ENCODE results near the gene NCKAP5. TPM values are rescaled to one million over a fixed set of nuclear protein-coding genes. Genes with fewer than 3 reads are reported as not detected.

Gene NCKAP5
- total and polyA plus RNA-seq, 4 donors, result 2.3 to 20.2 (median 8.1) TPM

DNA sequence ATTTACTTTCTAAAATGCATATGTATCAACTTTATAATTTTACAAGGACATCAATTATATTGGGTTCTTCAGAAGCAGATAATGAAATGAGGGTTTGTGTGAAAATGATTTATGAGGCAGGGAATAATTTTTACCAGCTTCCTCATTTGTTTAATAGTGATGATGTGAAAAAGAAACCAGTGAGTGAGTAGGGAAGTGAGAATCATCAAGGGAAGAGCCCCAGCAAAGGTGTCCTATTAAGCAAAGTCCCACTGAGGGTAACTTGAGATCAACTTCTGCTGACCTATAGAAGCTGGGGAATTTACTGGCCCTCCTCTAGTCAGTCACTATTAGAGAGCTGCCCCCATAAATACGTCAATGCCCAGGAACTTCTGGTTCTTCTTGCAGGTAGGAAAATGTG lies 631.5 kb downstream of the NCKAP5 start:
- WGBS, 2 donors, result 81% methylated on average over 1 of the region's 1 CpG
- no peaks in the 10 kb centered on the region for H3K9me3 ChIP-seq (ENCODE audit: control insufficient read depth in 4 of 4, insufficient read depth in 3 of 4, low read length in 3 of 4)
- ATAC-seq (ENCODE audit: insufficient read depth, low FRiP score) (no peak), DNase-seq (no peak)
- no peak overlapping the region for H3K27ac ChIP-seq (ENCODE audit: low read depth in 1 of 2, low read length in 1 of 2)
- H3K27me3 ChIP-seq (ENCODE audit: control insufficient read depth in 3 of 3, insufficient read depth in 3 of 3, low read length in 2 of 3), result no peaks in the 10 kb centered on the region
- no peak overlapping the region for H3K9ac ChIP-seq (ENCODE audit: insufficient read depth in 1 of 2, low read length in 2 of 2)
- TF ChIP-seq, protein P1, sequence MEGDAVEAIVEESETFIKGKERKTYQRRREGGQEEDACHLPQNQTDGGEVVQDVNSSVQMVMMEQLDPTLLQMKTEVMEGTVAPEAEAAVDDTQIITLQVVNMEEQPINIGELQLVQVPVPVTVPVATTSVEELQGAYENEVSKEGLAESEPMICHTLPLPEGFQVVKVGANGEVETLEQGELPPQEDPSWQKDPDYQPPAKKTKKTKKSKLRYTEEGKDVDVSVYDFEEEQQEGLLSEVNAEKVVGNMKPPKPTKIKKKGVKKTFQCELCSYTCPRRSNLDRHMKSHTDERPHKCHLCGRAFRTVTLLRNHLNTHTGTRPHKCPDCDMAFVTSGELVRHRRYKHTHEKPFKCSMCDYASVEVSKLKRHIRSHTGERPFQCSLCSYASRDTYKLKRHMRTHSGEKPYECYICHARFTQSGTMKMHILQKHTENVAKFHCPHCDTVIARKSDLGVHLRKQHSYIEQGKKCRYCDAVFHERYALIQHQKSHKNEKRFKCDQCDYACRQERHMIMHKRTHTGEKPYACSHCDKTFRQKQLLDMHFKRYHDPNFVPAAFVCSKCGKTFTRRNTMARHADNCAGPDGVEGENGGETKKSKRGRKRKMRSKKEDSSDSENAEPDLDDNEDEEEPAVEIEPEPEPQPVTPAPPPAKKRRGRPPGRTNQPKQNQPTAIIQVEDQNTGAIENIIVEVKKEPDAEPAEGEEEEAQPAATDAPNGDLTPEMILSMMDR (IDR thresholded peaks at IDR 0.05; ENCODE audit: control extremely low read depth, extremely low read depth), result no peak
- H3K4me1 ChIP-seq (ENCODE audit: control insufficient read depth in 5 of 5, insufficient read depth in 5 of 5, low read length in 5 of 5), result peaks cover 0 to 4% (median 2%) of the 10 kb centered on the region in 5 donors
- no peaks in the 10 kb centered on the region for H3K36me3 ChIP-seq (ENCODE audit: control insufficient read depth in 4 of 4, insufficient read depth in 4 of 4, low read length in 4 of 4)
- H3K4me3 ChIP-seq, result no peak overlapping the region

DNA sequence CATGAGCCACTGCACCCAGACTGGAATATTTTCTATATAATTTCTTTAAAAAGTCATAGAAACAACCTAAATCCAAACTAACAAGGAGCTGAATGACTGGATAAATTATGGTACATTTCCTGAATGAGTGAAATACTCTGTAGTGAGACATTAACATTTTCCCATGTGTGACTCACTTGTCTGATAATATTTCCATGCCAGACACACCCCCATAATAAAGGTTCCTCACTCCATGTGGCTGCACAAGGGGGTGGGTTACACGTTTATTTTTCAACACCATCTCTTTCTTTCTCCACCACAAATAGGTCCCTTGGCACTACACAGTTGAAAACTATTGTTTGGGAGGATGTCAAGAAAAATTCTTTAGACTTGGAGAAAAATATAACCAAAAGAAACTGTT lies 632.0 kb downstream of the NCKAP5 start:
- H3K4me3 ChIP-seq, result no peak overlapping the region
- TF ChIP-seq, protein P1 (IDR thresholded peaks at IDR 0.05; ENCODE audit: control extremely low read depth, extremely low read depth), result no peak
- no peaks in the 10 kb centered on the region for H3K27me3 ChIP-seq (ENCODE audit: control insufficient read depth in 3 of 3, insufficient read depth in 3 of 3, low read length in 2 of 3)
- no peaks in the 10 kb centered on the region for H3K36me3 ChIP-seq (ENCODE audit: control insufficient read depth in 4 of 4, insufficient read depth in 4 of 4, low read length in 4 of 4)
- peaks cover 0 to 4% (median 2%) of the 10 kb centered on the region in 5 donors for H3K4me1 ChIP-seq (ENCODE audit: control insufficient read depth in 5 of 5, insufficient read depth in 5 of 5, low read length in 5 of 5)
- no peak for DNase-seq
- H3K27ac ChIP-seq (ENCODE audit: low read depth in 1 of 2, low read length in 1 of 2), result no peak overlapping the region
- no peak overlapping the region for H3K9ac ChIP-seq (ENCODE audit: insufficient read depth in 1 of 2, low read length in 2 of 2)
- ATAC-seq (ENCODE audit: insufficient read depth, low FRiP score), result no peak
- WGBS, 2 donors, result 45 to 65% methylated on average over 1 of the region's 1 CpG
- H3K9me3 ChIP-seq (ENCODE audit: control insufficient read depth in 4 of 4, insufficient read depth in 3 of 4, low read length in 3 of 4), result no peaks in the 10 kb centered on the region

- no peak overlapping the region for H3K9ac ChIP-seq (ENCODE audit: insufficient read depth in 1 of 2, low read length in 2 of 2)
- DNase-seq, result peak in 2 of 3 donors; percentile 33 to 62
- TF ChIP-seq, protein P1 (IDR thresholded peaks at IDR 0.05; ENCODE audit: control extremely low read depth, extremely low read depth), result no peak
- H3K4me1 ChIP-seq (ENCODE audit: control insufficient read depth in 5 of 5, insufficient read depth in 5 of 5, low read length in 5 of 5), result peaks cover 0 to 3% (median 0%) of the 10 kb centered on the region in 5 donors
- H3K27ac ChIP-seq (ENCODE audit: low read depth in 1 of 2, low read length in 1 of 2), result no peak overlapping the region
- no peak for ATAC-seq (ENCODE audit: insufficient read depth, low FRiP score)
- no peak overlapping the region for H3K4me3 ChIP-seq
- peaks cover 0 to 4% (median 0%) of the 10 kb centered on the region in 4 donors for H3K36me3 ChIP-seq (ENCODE audit: control insufficient read depth in 4 of 4, insufficient read depth in 4 of 4, low read length in 4 of 4)
- no peaks in the 10 kb centered on the region for H3K9me3 ChIP-seq (ENCODE audit: control insufficient read depth in 4 of 4, insufficient read depth in 3 of 4, low read length in 3 of 4)
- WGBS, 2 donors, result 79 to 84% methylated on average over 6 of the region's 6 CpGs
- no peaks in the 10 kb centered on the region for H3K27me3 ChIP-seq (ENCODE audit: control insufficient read depth in 3 of 3, insufficient read depth in 3 of 3, low read length in 2 of 3)
Measured at GRCh38 chr2:132929786-132930185, 638.5 kb downstream of the NCKAP5 start.

DNA sequence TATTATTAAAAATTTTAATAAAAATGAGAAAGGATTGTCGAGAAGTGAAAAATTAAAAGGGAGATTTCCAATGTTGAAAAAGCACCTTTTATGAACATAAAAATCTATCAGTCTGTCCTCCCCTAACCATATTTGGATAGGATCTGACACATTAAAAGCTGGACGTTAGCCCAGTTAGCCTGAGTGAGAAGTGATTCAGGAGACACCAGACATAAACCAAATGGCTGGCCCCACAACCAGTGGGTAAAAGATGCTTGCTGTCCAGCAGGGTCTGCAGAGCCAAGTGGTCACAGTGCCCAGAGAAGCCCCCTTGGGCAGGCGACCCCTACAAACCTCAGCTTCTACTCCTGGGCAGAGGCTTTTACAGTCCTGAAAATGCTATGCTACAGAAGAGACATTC lies 644.5 kb downstream of the NCKAP5 start:
- Histone ChIP-seq H3K27ac (ENCODE audit: low read depth in 1 of 2, low read length in 1 of 2) (no peak overlapping the region), H3K9ac (ENCODE audit: insufficient read depth in 1 of 2, low read length in 2 of 2) (no peak overlapping the region), H3K9me3 (ENCODE audit: control insufficient read depth in 4 of 4, insufficient read depth in 3 of 4, low read length in 3 of 4) (no peaks in the 10 kb centered on the region), H3K4me1 (ENCODE audit: control insufficient read depth in 5 of 5, insufficient read depth in 5 of 5, low read length in 5 of 5) (peaks cover 0 to 27% (median 2%) of the 10 kb centered on the region in 5 donors), H3K27me3 (ENCODE audit: control insufficient read depth in 3 of 3, insufficient read depth in 3 of 3, low read length in 2 of 3) (no peaks in the 10 kb centered on the region), H3K36me3 (ENCODE audit: control insufficient read depth in 4 of 4, insufficient read depth in 4 of 4, low read length in 4 of 4) (peaks cover 0 to 2% (median 0%) of the 10 kb centered on the region in 4 donors), H3K4me3 (no peak overlapping the region)
- TF ChIP-seq, protein P1 (IDR thresholded peaks at IDR 0.05; ENCODE audit: control extremely low read depth, extremely low read depth), result no peak
- 70 to 83% methylated on average over 3 of the region's 3 CpGs for WGBS, 2 donors
- ATAC-seq (ENCODE audit: insufficient read depth, low FRiP score) (peak; percentile 41), DNase-seq (peak; percentile 83 to 97 (median 95))

All from lung (tissue), 12 donors.